ENCODE data around the gene CCDC50. TPM values are rescaled to one million over a fixed set of nuclear protein-coding genes. Genes with fewer than 3 reads are reported as not detected.

The CCDC50 gene
- total RNA-seq, 1 experiment from 2014 or later: 106 TPM

GRCh38 chr3:191336833-191337232 is 7.6 kb downstream of the CCDC50 start:
- Histone ChIP-seq H3K79me2 (ENCODE audit: low read depth) (peaks cover 96% of the 10 kb centered on the region), H3K4me2 (no peak overlapping the region), H4K20me1 (ENCODE audit: insufficient read depth) (peaks cover 4% of the 10 kb centered on the region; the same call in 1 of the 2 replicates), H3K9me3 (ENCODE audit: insufficient read depth, low read depth) (no peaks in the 10 kb centered on the region), H3K27me3 (ENCODE audit: insufficient read depth, low read depth) (no peaks in the 10 kb centered on the region), H3K4me3 (no peak overlapping the region), H3K4me1 (replicated peaks; ENCODE audit: insufficient read depth) (peaks cover 27% of the 10 kb centered on the region), H2AFZ (no peak overlapping the region), H3F3A (ENCODE audit: insufficient read depth, low read depth) (peaks cover 4% of the 10 kb centered on the region; the same call in 1 of the 2 replicates), H3K36me3 (ENCODE audit: low read depth) (peaks cover 22% of the 10 kb centered on the region), H3K27ac (no peak overlapping the region), H3K9me2 (ENCODE audit: insufficient read depth) (no peaks in the 10 kb centered on the region)
- intact Hi-C loops (cut with micrococcal nuclease; ENCODE audit: unreplicated experiment): no loop called here
- ChIA-PET CTCF (interaction anchor here (0.5 to 0.7 kb wide), 3 partner anchors 20 to 290 kb away, joined by 3 read pairs; no protein-coding TSS in a partner anchor), POLR2A (ENCODE audit: unreplicated experiment) (no interaction called here)
- no peak for DNase-seq
- BruUV-seq (replicated peaks): no TSS peak
- no peak for TF ChIP-seq CTCF (conservative IDR thresholded peaks at IDR 0.05)

GRCh38 chr3:191338177-191338488 is 8.9 kb downstream of the CCDC50 start:
- H3K36me3 ChIP-seq (ENCODE audit: low read depth): peaks cover 17% of the 10 kb centered on the region; the same call in 1 of the 2 replicates
- no peak overlapping the region for H2AFZ ChIP-seq
- no peaks in the 10 kb centered on the region for H3K9me2 ChIP-seq (ENCODE audit: insufficient read depth)
- H3K27ac ChIP-seq: no peak overlapping the region
- peaks cover 4% of the 10 kb centered on the region; the same call in 1 of the 2 replicates for H4K20me1 ChIP-seq (ENCODE audit: insufficient read depth)
- CTCF ChIA-PET: no interaction called here
- TF ChIP-seq CTCF (conservative IDR thresholded peaks at IDR 0.05): no peak
- TF ChIP-seq EZH2 (IDR thresholded peaks at IDR 0.05; ENCODE audit: low read depth): no peak
- intact Hi-C loops (cut with micrococcal nuclease; ENCODE audit: unreplicated experiment): no loop called here
- no peak for DNase-seq
- no peaks in the 10 kb centered on the region for H3K9me3 ChIP-seq (ENCODE audit: insufficient read depth, low read depth)
- peaks cover 4% of the 10 kb centered on the region; the same call in 1 of the 2 replicates for H3F3A ChIP-seq (ENCODE audit: insufficient read depth, low read depth)
- BruUV-seq (replicated peaks): no TSS peak
- peaks cover 95% of the 10 kb centered on the region for H3K79me2 ChIP-seq (ENCODE audit: low read depth)
- peaks cover 15% of the 10 kb centered on the region for H3K4me1 ChIP-seq (replicated peaks; ENCODE audit: insufficient read depth)
- no peak overlapping the region for H3K4me3 ChIP-seq
- H3K4me2 ChIP-seq: no peak overlapping the region
- no peaks in the 10 kb centered on the region for H3K27me3 ChIP-seq (ENCODE audit: insufficient read depth, low read depth)
- POLR2A ChIA-PET (ENCODE audit: unreplicated experiment): interaction anchor here (0.6 kb wide), 1 partner anchor 746 kb away, joined by 3 read pairs; no protein-coding TSS in a partner anchor

GRCh38 chr3:191339316-191339917 is 10.2 kb downstream of the CCDC50 start:
- Histone ChIP-seq H4K20me1 (ENCODE audit: insufficient read depth) (peaks cover 4% of the 10 kb centered on the region; the same call in 1 of the 2 replicates), H3K27me3 (ENCODE audit: insufficient read depth, low read depth) (no peaks in the 10 kb centered on the region), H3K4me3 (no peak overlapping the region), H3K9me2 (ENCODE audit: insufficient read depth) (no peaks in the 10 kb centered on the region), H3F3A (ENCODE audit: insufficient read depth, low read depth) (peaks cover 4% of the 10 kb centered on the region; the same call in 1 of the 2 replicates), H3K9me3 (ENCODE audit: insufficient read depth, low read depth) (no peaks in the 10 kb centered on the region), H3K27ac (no peak overlapping the region), H2AFZ (no peak overlapping the region), H3K4me2 (no peak overlapping the region), H3K79me2 (ENCODE audit: low read depth) (peaks cover 95% of the 10 kb centered on the region), H3K36me3 (ENCODE audit: low read depth) (peaks cover 17% of the 10 kb centered on the region; the same call in 1 of the 2 replicates), H3K4me1 (replicated peaks; ENCODE audit: insufficient read depth) (peaks cover 15% of the 10 kb centered on the region)
- POLR2A ChIA-PET (ENCODE audit: unreplicated experiment): no interaction called here
- DNase-seq: no peak
- BruUV-seq (replicated peaks): no TSS peak
- intact Hi-C loops (cut with micrococcal nuclease; ENCODE audit: unreplicated experiment): no loop called here
- no peak for TF ChIP-seq EZH2 (IDR thresholded peaks at IDR 0.05; ENCODE audit: low read depth)
- no peak for TF ChIP-seq CTCF (conservative IDR thresholded peaks at IDR 0.05)
- CTCF ChIA-PET: no interaction called here

All from PC-9 (cell line).